ENCODE results near the gene PCNP. TPM values are rescaled to one million over a fixed set of nuclear protein-coding genes. Genes with fewer than 3 reads are reported as not detected.
"Not testable (repeated sequence)": the region's sequence is repeated elsewhere in the genome, so short reads cannot be mapped to it uniquely, and the experiment has no call there.

The PCNP gene
- total RNA-seq, 1 donor from 2014 or later: 72.0 TPM

DNA sequence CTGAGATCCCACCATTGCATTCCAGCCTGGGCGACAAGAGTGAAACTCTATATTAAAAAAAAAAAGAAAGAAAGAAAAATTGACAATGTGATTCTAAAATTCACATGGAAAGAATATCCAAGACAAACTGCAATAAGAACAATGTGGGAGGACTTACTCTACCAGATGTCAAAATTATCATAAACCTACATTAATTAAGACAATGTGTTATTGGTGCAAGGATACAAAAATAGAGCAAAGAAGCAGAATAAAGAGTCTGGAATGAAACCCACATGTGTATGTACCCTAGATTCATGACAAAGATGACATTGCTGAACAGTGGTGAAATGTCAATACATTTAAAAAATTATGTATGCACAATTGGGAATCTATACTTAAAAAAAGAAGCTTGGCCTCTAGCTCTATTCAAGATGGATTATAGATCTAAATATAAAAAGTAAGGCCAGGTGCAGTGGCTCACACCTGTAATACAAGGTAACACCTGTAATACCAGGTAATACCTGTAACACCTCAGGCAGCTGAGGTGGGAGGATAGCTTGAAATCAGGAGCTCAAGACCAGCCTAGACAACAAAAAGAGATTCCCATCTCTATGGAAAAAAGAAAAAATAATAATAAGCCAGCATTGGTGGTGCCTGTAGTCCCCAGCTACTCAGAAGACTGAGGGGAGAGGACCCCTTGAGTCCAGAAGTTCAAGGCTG is 57.3 kb downstream of the PCNP start:
- Histone ChIP-seq H3K9ac (ENCODE audit: low read depth in 1 of 3, low read length in 3 of 3) (no peak overlapping the region), H3K4me1 (ENCODE audit: control insufficient read depth in 3 of 3, insufficient read depth in 3 of 3, low read length in 3 of 3) (no peaks in the 10 kb centered on the region), H3K9me3 (ENCODE audit: control insufficient read depth in 3 of 3, low read length in 3 of 3) (no peaks in the 10 kb centered on the region), H3K27me3 (ENCODE audit: control insufficient read depth in 3 of 3, insufficient read depth in 3 of 3, low read length in 3 of 3) (no peaks in the 10 kb centered on the region), H3K4me3 (ENCODE audit: low read length in 3 of 3) (no peak overlapping the region), H3K27ac (ENCODE audit: low read depth, low read length) (no peak overlapping the region), H3K36me3 (ENCODE audit: control insufficient read depth in 3 of 3, insufficient read depth in 3 of 3, low read length in 3 of 3) (no peaks in the 10 kb centered on the region)

DNA sequence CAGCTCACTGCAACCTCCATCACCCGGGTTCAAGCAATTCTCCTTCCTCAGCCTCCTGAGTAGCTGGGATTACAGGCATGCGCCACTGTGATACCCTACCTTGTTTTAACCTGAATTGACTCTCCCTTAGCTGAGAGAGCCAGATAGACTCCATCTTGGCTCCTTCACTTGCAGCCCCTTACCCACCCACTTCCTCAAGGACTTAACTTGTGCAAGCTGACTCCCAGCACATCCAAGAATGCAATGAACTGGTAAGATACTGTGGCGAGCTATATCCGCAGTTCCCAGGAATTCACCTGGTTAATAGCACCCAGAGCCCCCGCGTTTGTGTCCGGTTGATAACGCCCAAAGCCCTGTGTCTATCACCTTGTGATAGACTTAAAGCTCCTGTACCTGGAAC is 58.0 kb downstream of the PCNP start:
- H3K4me3 ChIP-seq (ENCODE audit: low read length in 3 of 3); H3K9ac ChIP-seq (ENCODE audit: low read depth in 1 of 3, low read length in 3 of 3); H3K4me1 ChIP-seq (ENCODE audit: control insufficient read depth in 3 of 3, insufficient read depth in 3 of 3, low read length in 3 of 3); H3K9me3 ChIP-seq (ENCODE audit: control insufficient read depth in 3 of 3, low read length in 3 of 3); H3K27ac ChIP-seq (ENCODE audit: low read depth, low read length); H3K36me3 ChIP-seq (ENCODE audit: control insufficient read depth in 3 of 3, insufficient read depth in 3 of 3, low read length in 3 of 3); H3K27me3 ChIP-seq (ENCODE audit: control insufficient read depth in 3 of 3, insufficient read depth in 3 of 3, low read length in 3 of 3): not testable (repeated sequence)

- Histone ChIP-seq H3K9me3 (ENCODE audit: control insufficient read depth in 3 of 3, low read length in 3 of 3) (no peaks in the 10 kb centered on the region), H3K27ac (ENCODE audit: low read depth, low read length) (no peak overlapping the region), H3K9ac (ENCODE audit: low read depth in 1 of 3, low read length in 3 of 3) (no peak overlapping the region), H3K4me3 (ENCODE audit: low read length in 3 of 3) (no peak overlapping the region), H3K27me3 (ENCODE audit: control insufficient read depth in 3 of 3, insufficient read depth in 3 of 3, low read length in 3 of 3) (no peaks in the 10 kb centered on the region), H3K36me3 (ENCODE audit: control insufficient read depth in 3 of 3, insufficient read depth in 3 of 3, low read length in 3 of 3) (no peaks in the 10 kb centered on the region), H3K4me1 (ENCODE audit: control insufficient read depth in 3 of 3, insufficient read depth in 3 of 3, low read length in 3 of 3) (no peaks in the 10 kb centered on the region)
These were observed 58.6 kb downstream of the PCNP start for GRCh38 chr3:101632586-101632985.

DNA sequence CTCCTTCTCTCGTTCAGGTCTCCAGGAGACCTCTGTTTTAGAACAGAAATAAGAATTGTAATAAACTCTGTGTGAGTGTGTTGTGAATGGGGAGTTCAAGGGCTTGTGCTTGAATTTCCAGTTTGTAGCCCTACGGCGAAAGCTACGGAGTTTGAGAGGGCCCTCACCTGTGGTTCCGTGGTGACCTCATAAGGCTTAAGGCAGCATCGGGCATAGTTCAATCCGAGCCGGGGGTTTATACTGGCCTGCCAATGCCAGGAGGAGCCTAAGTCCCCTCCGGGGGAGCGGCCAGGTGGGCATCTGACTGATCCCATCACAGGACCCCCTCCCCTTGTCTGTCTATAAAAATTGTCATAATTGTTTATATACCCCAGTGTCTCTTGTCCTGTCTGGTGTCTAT is 59.2 kb downstream of the PCNP start:
- Histone ChIP-seq H3K9me3 (ENCODE audit: control insufficient read depth in 3 of 3, low read length in 3 of 3) (no peaks in the 10 kb centered on the region), H3K9ac (ENCODE audit: low read depth in 1 of 3, low read length in 3 of 3) (no peak overlapping the region), H3K27me3 (ENCODE audit: control insufficient read depth in 3 of 3, insufficient read depth in 3 of 3, low read length in 3 of 3) (no peaks in the 10 kb centered on the region), H3K36me3 (ENCODE audit: control insufficient read depth in 3 of 3, insufficient read depth in 3 of 3, low read length in 3 of 3) (no peaks in the 10 kb centered on the region), H3K27ac (ENCODE audit: low read depth, low read length) (no peak overlapping the region), H3K4me3 (ENCODE audit: low read length in 3 of 3) (no peak overlapping the region), H3K4me1 (ENCODE audit: control insufficient read depth in 3 of 3, insufficient read depth in 3 of 3, low read length in 3 of 3) (no peaks in the 10 kb centered on the region)

DNA sequence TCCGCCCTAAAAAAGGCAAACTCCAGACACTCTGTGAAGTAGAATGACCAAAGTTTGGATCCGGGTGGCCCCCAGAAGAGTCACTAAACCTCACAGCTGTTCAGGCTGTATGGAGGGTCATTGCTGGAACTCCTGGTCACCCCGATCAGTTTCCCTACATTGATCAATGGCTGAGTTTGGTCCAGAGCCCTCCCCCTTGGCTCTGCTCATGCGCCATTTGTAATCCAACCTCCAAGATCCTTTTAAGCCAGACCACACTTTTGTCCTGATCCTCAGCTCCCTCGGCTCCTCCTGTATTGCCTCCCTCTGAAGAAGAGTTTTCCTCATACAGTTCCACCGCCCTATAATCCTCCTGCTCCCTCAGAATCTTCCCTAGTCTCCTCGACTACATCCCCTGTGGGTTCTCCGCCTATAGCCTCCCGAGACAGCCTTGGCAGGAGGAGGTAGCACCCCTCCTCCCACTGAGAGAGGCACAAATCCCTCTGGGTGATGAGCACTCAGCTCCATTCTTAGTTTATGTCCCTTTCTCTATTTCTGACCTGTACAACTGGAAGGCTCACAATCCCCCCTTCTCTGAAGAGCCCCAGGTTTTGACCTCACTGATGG is 60.7 kb downstream of the PCNP start:
- Histone ChIP-seq H3K27me3 (ENCODE audit: control insufficient read depth in 3 of 3, insufficient read depth in 3 of 3, low read length in 3 of 3) (no peaks in the 10 kb centered on the region), H3K9ac (ENCODE audit: low read depth in 1 of 3, low read length in 3 of 3) (no peak overlapping the region), H3K9me3 (ENCODE audit: control insufficient read depth in 3 of 3, low read length in 3 of 3) (no peaks in the 10 kb centered on the region), H3K4me3 (ENCODE audit: low read length in 3 of 3) (no peak overlapping the region), H3K27ac (ENCODE audit: low read depth, low read length) (no peak overlapping the region), H3K4me1 (ENCODE audit: control insufficient read depth in 3 of 3, insufficient read depth in 3 of 3, low read length in 3 of 3) (no peaks in the 10 kb centered on the region), H3K36me3 (ENCODE audit: control insufficient read depth in 3 of 3, insufficient read depth in 3 of 3, low read length in 3 of 3) (no peaks in the 10 kb centered on the region)

- Histone ChIP-seq H3K27ac (ENCODE audit: low read depth, low read length) (no peak overlapping the region), H3K36me3 (ENCODE audit: control insufficient read depth in 3 of 3, insufficient read depth in 3 of 3, low read length in 3 of 3) (no peaks in the 10 kb centered on the region), H3K9me3 (ENCODE audit: control insufficient read depth in 3 of 3, low read length in 3 of 3) (no peaks in the 10 kb centered on the region), H3K4me3 (ENCODE audit: low read length in 3 of 3) (no peak overlapping the region), H3K4me1 (ENCODE audit: control insufficient read depth in 3 of 3, insufficient read depth in 3 of 3, low read length in 3 of 3) (no peaks in the 10 kb centered on the region), H3K27me3 (ENCODE audit: control insufficient read depth in 3 of 3, insufficient read depth in 3 of 3, low read length in 3 of 3) (no peaks in the 10 kb centered on the region), H3K9ac (ENCODE audit: low read depth in 1 of 3, low read length in 3 of 3) (no peak overlapping the region)
These were observed 61.4 kb downstream of the PCNP start for GRCh38 chr3:101635345-101635744.

DNA sequence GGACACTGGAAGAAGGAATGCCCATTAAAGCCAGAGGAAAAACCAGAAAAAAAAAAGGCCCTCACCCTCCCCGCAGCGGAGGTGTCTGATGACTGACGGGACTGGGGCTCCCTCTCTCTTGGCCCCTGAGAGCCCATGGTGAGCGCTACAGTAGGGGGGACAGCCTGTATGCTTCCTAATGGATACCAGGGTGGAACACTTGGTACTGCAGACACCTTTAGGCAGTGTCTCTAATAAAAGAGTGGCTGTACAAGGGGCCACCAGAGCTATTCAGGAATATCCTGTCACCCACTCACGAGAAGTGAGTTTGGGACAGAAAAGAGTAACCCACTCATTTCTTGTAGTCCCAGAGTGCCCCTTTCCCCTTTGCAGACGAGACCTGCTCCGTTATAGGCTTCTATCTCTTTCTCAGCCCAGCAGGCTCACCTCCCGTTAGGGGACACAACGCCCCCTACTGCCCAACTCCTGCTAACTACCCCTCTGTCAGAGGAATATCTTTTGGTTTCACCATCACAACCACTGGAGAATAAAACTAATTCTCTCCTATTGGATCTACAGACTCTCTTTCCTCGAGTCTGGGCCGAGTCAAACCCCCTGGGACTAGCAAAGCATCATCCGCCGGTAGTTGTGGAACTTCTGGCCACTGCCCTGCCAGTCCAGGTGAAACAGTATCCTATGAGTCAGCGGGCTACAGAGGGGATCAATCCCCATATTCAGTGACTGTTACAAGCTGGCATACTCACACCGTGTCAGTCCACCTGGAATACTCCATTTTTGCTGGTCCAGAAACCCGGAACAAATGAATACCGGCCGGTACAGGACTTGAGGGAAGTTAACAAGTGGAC is 62.2 kb downstream of the PCNP start:
- Histone ChIP-seq H3K27ac (ENCODE audit: low read depth, low read length) (no peak overlapping the region), H3K9ac (ENCODE audit: low read depth in 1 of 3, low read length in 3 of 3) (no peak overlapping the region)

GRCh38 chr3:101637451-101637850 is 63.5 kb downstream of the PCNP start:
- Histone ChIP-seq H3K36me3 (ENCODE audit: control insufficient read depth in 3 of 3, insufficient read depth in 3 of 3, low read length in 3 of 3) (no peaks in the 10 kb centered on the region), H3K4me3 (ENCODE audit: low read length in 3 of 3) (no peak overlapping the region), H3K27ac (ENCODE audit: low read depth, low read length) (no peak overlapping the region), H3K9me3 (ENCODE audit: control insufficient read depth in 3 of 3, low read length in 3 of 3) (no peaks in the 10 kb centered on the region), H3K27me3 (ENCODE audit: control insufficient read depth in 3 of 3, insufficient read depth in 3 of 3, low read length in 3 of 3) (no peaks in the 10 kb centered on the region), H3K4me1 (ENCODE audit: control insufficient read depth in 3 of 3, insufficient read depth in 3 of 3, low read length in 3 of 3) (no peaks in the 10 kb centered on the region), H3K9ac (ENCODE audit: low read depth in 1 of 3, low read length in 3 of 3) (no peak overlapping the region)

More for the DNA sequence above, 62.2 kb downstream of the PCNP start:
- Histone ChIP-seq H3K27me3 (ENCODE audit: control insufficient read depth in 3 of 3, insufficient read depth in 3 of 3, low read length in 3 of 3) (no peaks in the 10 kb centered on the region), H3K9me3 (ENCODE audit: control insufficient read depth in 3 of 3, low read length in 3 of 3) (no peaks in the 10 kb centered on the region), H3K4me1 (ENCODE audit: control insufficient read depth in 3 of 3, insufficient read depth in 3 of 3, low read length in 3 of 3) (no peaks in the 10 kb centered on the region), H3K36me3 (ENCODE audit: control insufficient read depth in 3 of 3, insufficient read depth in 3 of 3, low read length in 3 of 3) (no peaks in the 10 kb centered on the region), H3K4me3 (ENCODE audit: low read length in 3 of 3) (no peak overlapping the region)

- Histone ChIP-seq H3K4me1 (ENCODE audit: control insufficient read depth in 3 of 3, insufficient read depth in 3 of 3, low read length in 3 of 3) (no peaks in the 10 kb centered on the region), H3K9ac (ENCODE audit: low read depth in 1 of 3, low read length in 3 of 3) (no peak overlapping the region), H3K27me3 (ENCODE audit: control insufficient read depth in 3 of 3, insufficient read depth in 3 of 3, low read length in 3 of 3) (no peaks in the 10 kb centered on the region), H3K36me3 (ENCODE audit: control insufficient read depth in 3 of 3, insufficient read depth in 3 of 3, low read length in 3 of 3) (no peaks in the 10 kb centered on the region), H3K27ac (ENCODE audit: low read depth, low read length) (no peak overlapping the region), H3K4me3 (ENCODE audit: low read length in 3 of 3) (no peak overlapping the region), H3K9me3 (ENCODE audit: control insufficient read depth in 3 of 3, low read length in 3 of 3) (no peaks in the 10 kb centered on the region)
These were observed 64.3 kb downstream of the PCNP start for GRCh38 chr3:101638261-101638745.

Data from skeletal muscle tissue (tissue), 4 donors.